Psoas muscle (tissue), 8 donors: ENCODE results near the gene PAAF1. TPM values are rescaled to one million over a fixed set of nuclear protein-coding genes. Genes with fewer than 3 reads are reported as not detected.

Source experiments
- ATAC-seq, 4 donors: fragments of 200-7000 bp; cut with Tn5 transposase; one replicate each; pipeline ENCODE4 v1.9.1; 2020; ENCODE audit warnings: moderate library complexity in 3 of 4, mild to moderate bottlenecking in 2 of 4
- DNase-seq, 2 donors: peaks; one replicate each; pipeline ENCODE4 v3.0.0-alpha.2; 2020
- H3K27ac ChIP-seq: fragments of 200-600 bp; one replicate; pipeline ENCODE4 v1.8.0; 2022
- H3K27me3 ChIP-seq, 3 donors: fragments of 200-600 bp in 1 of 3; one replicate each; pipeline versions ENCODE4 v1.6.1 to v1.8.0; 2013 to 2022; ENCODE audit warnings: low read length in 2 of 3, mild to moderate bottlenecking in 2 of 3, moderate library complexity in 1 of 3; ENCODE audit not compliant: insufficient read depth in 3 of 3
- H3K36me3 ChIP-seq, 2 donors: fragments of 200-600 bp in 1 of 2; one replicate each; pipeline versions ENCODE4 v1.6.1 to v1.8.0; 2013 to 2022; ENCODE audit warnings: low read depth in 1 of 2, mild to moderate bottlenecking in 1 of 2, moderate library complexity in 1 of 2; ENCODE audit not compliant: insufficient read depth in 1 of 2
- H3K4me1 ChIP-seq: fragments of 200-600 bp; one replicate; pipeline ENCODE4 v1.8.0; 2022
- H3K4me3 ChIP-seq: fragments of 200-600 bp; one replicate; pipeline ENCODE4 v1.8.0; 2022; ENCODE audit warnings: mild to moderate bottlenecking
- H3K9me3 ChIP-seq: fragments of 200-600 bp; one replicate; pipeline ENCODE4 v1.8.0; 2022
- CTCF ChIP-seq: fragments of 200-600 bp; IDR thresholded peaks from one replicate; pipeline ENCODE4 v1.8.0; 2022; ENCODE audit warnings: antibody characterized with exemption
- WGBS, 3 donors: extraction: QIAGEN DNeasy Blood & Tissue Kit; methylation state at CpG; one replicate each; pipeline versions ENCODE4 v1.1.6 to v1.1.7; 2013; 5-methylcytosine and 5-hydroxymethylcytosine counted together
- intact Hi-C, 2 donors: fragments of 100-400 bp; cut with DNase I; formaldehyde crosslinking; loops; one replicate each; pipeline versions ENCODE4 v1.11.0 to v1.14.2; 2022
- polyA plus RNA-seq, 3 donors: library from polyadenylated mRNA; stranded (reverse); fragments of 200-250 nt; gene quantifications; one replicate each; pipeline ENCODE4 v1.2.3, GENCODE V29; 2013
- total RNA-seq, 4 donors: library from RNA; stranded (reverse); fragmentation: NEBNext Ultra II Directional in 2 of 4; extraction: Animal tissue kit (Norgen Biotek cat#: 25700) in 2 of 4; gene quantifications; one replicate each; pipeline versions ENCODE4 v1.2.1 to v1.2.4, GENCODE V29; 2021 to 2023
- donor health status: healthy with polysubstance abuse.
- donor health status: DM: no; HTN: no; CAD: no; lungs with moderate emphysema.
- donor health status: Bipolar disorder and iron deficiency.
- donor health status: healthy.
- donor health status: DM: yes; HTN: yes; CAD: no.
- donor health status: DM: no; HTN: no; CAD: no.
- donor health status: DM: no; HTN: no; CAD: no.
- donor health status: DM: yes; HTN: yes; CAD: no.

PAAF1 gene
- total and polyA plus RNA-seq, 7 donors: 6.6 to 12.0 (median 9.3) TPM

- Histone ChIP-seq H3K9me3 (no peaks in the 10 kb centered on the region), H3K27me3 (no peaks in the 10 kb centered on the region), H3K4me3 (no peak overlapping the region), H3K36me3 (peaks cover 0 to 34% of the 10 kb centered on the region in 2 donors), H3K4me1 (no peaks in the 10 kb centered on the region), H3K27ac (no peak overlapping the region)
- DNase-seq (no peak), ATAC-seq (no peak)
- intact Hi-C loops: no loop called here
- no peak for TF ChIP-seq CTCF
Observed at GRCh38 chr11:73839123-73839457, 37.7 kb upstream of the PAAF1 start.

- TF ChIP-seq CTCF: no peak
- 95 to 97% (median 97%) methylated on average over 3 of the region's 3 CpGs for WGBS, 3 donors
- Histone ChIP-seq H3K36me3 (peaks cover 0 to 39% of the 10 kb centered on the region in 2 donors), H3K27me3 (no peaks in the 10 kb centered on the region), H3K4me1 (no peaks in the 10 kb centered on the region), H3K9me3 (no peaks in the 10 kb centered on the region), H3K27ac (no peak overlapping the region), H3K4me3 (no peak overlapping the region)
- DNase-seq (no peak), ATAC-seq (no peak)
- intact Hi-C loops: no loop called here
Observed at GRCh38 chr11:73851046-73851764, 25.6 kb upstream of the PAAF1 start.

- peaks cover 0 to 37% of the 10 kb centered on the region in 2 donors for H3K36me3 ChIP-seq
- 81 to 86% (median 83%) methylated on average over 3 of the region's 3 CpGs for WGBS, 3 donors
- no peaks in the 10 kb centered on the region for H3K4me1 ChIP-seq
- no peaks in the 10 kb centered on the region for H3K9me3 ChIP-seq
- TF ChIP-seq CTCF: no peak
- intact Hi-C loops: no loop called here
- no peak overlapping the region for H3K4me3 ChIP-seq
- no peaks in the 10 kb centered on the region for H3K27me3 ChIP-seq
- H3K27ac ChIP-seq: no peak overlapping the region
- DNase-seq (no peak), ATAC-seq (no peak)
Observed at GRCh38 chr11:73852049-73852448, 24.8 kb upstream of the PAAF1 start.

GRCh38 chr11:73854680-73855079, 22.1 kb upstream of the PAAF1 start:
- H3K4me1 ChIP-seq: no peaks in the 10 kb centered on the region
- H3K36me3 ChIP-seq: peaks cover 0 to 31% of the 10 kb centered on the region in 2 donors
- ATAC-seq (no peak), DNase-seq (no peak)
- WGBS, 3 donors: 89 to 94% (median 91%) methylated on average over 1 of the region's 1 CpG
- no peaks in the 10 kb centered on the region for H3K9me3 ChIP-seq
- H3K27ac ChIP-seq: no peak overlapping the region
- H3K4me3 ChIP-seq: no peak overlapping the region
- no peak for TF ChIP-seq CTCF
- intact Hi-C loops: no loop called here
- no peaks in the 10 kb centered on the region for H3K27me3 ChIP-seq

- ATAC-seq: no peak
- Histone ChIP-seq H3K4me1 (no peaks in the 10 kb centered on the region), H3K36me3 (peaks cover 0 to 38% of the 10 kb centered on the region in 2 donors), H3K9me3 (no peaks in the 10 kb centered on the region), H3K27ac (no peak overlapping the region), H3K27me3 (no peaks in the 10 kb centered on the region), H3K4me3 (no peak overlapping the region)
- no peak for TF ChIP-seq CTCF
- DNase-seq: no peak
- 68 to 82% (median 75%) methylated on average over 1 of the region's 1 CpG for WGBS, 3 donors
- intact Hi-C loops: no loop called here
Observed at GRCh38 chr11:73856031-73856567, 20.7 kb upstream of the PAAF1 start.
